Measurements from ENCODE around the gene AQP3.

DNA sequence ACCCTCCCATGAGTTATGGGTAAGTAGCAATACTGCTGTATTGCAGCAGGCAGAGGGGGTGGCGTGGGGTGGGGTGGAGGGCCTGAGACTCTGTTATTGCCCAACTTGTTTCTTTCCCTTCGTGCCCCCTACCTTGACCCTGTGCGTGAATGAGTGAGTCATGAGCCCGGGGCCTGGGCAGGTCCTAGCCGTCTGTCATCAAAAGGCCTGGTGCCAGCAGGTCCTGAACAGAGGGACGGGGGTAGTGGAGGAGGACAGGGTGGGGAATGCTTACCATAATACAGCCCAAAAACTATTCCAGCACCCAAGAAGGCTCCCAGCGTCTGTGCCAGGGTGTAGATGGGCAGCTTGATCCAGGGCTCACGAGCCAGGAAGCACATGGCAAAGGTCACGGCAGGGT lies 4.3 kb downstream of the AQP3 start:
- no peak for TF ChIP-seq FOXA1 (IDR thresholded peaks at IDR 0.05)
- no peak for TF ChIP-seq BHLHE40 (IDR thresholded peaks at IDR 0.05; ENCODE audit: borderline replicate concordance)
- TF ChIP-seq TARDBP (IDR thresholded peaks at IDR 0.05), result no peak
- TF ChIP-seq ZNF384 (IDR thresholded peaks at IDR 0.05), result no peak
